OCI-LY7 (cell line): ENCODE results near the gene PSMD2.

Source experiments
- EZH2phosphoT487 ChIP-seq: fragments of 200-600 bp; sonication (generic); IDR thresholded peaks from 2 replicates; pipeline ENCODE4 v1.6.1; 2018; ENCODE audit warnings: low read depth, borderline replicate concordance, mild to moderate bottlenecking, mixed run types, antibody characterized with exemption, low read length, moderate library complexity, mixed read lengths
- TF ChIP-seq, protein P1 (sequence below): fragments of 200-600 bp; sonication (generic); conservative IDR thresholded peaks from 2 replicates; pipeline ENCODE4 v1.5.1; 2014; ENCODE audit warnings: mild to moderate bottlenecking, antibody characterized with exemption, low read length, moderate library complexity, mixed read lengths

DNA sequence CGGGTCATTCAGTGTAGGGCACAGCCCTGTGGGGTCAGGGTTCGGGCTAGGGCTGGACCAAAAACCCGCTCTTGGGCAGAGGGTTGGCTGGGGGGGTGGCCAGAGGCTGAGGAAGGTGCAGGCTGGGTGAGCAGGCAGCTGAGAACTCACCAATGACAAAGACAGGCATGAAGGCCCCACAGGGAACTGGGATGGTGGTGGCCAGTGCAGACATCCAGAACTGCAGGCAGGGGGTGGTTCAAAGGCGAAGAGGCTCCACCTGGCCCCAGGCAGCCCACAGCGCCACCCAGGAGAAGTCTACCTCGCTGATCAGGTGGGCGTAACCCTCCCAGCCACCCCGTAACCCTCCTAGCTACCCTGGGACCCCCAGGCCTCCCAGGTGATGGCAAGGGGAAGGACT, 55.7 kb downstream of the PSMD2 start:
- TF ChIP-seq, protein P1, sequence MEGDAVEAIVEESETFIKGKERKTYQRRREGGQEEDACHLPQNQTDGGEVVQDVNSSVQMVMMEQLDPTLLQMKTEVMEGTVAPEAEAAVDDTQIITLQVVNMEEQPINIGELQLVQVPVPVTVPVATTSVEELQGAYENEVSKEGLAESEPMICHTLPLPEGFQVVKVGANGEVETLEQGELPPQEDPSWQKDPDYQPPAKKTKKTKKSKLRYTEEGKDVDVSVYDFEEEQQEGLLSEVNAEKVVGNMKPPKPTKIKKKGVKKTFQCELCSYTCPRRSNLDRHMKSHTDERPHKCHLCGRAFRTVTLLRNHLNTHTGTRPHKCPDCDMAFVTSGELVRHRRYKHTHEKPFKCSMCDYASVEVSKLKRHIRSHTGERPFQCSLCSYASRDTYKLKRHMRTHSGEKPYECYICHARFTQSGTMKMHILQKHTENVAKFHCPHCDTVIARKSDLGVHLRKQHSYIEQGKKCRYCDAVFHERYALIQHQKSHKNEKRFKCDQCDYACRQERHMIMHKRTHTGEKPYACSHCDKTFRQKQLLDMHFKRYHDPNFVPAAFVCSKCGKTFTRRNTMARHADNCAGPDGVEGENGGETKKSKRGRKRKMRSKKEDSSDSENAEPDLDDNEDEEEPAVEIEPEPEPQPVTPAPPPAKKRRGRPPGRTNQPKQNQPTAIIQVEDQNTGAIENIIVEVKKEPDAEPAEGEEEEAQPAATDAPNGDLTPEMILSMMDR, result no peak
- TF ChIP-seq EZH2phosphoT487, result no peak
